Cardiac fibroblast (primary cell): ENCODE measurements around the gene KLHL17.

Experiments
- DNase-seq, 2 donors: peaks; one replicate each; pipeline versions ENCODE4 v3.0.0 to v3.0.0-alpha.2; 2010; ENCODE audit warnings: low read depth in 2 of 2
- H3K4me3 ChIP-seq, 2 donors: replicated peaks in 1 of 2; 1 replicate in 1 of 2; 2 replicates in 1 of 2; pipeline ENCODE4 v1.5.1; 2011; ENCODE audit warnings: low read depth in 2 of 2, low read length in 2 of 2, mild to moderate bottlenecking in 2 of 2, moderate library complexity in 1 of 2
- TF ChIP-seq, protein P1 (sequence below): IDR thresholded peaks from one replicate; pipeline ENCODE4 v1.5.1; 2011; ENCODE audit warnings: low read depth, mild to moderate bottlenecking, low read length, inconsistent platforms

The KLHL17 gene

DNA sequence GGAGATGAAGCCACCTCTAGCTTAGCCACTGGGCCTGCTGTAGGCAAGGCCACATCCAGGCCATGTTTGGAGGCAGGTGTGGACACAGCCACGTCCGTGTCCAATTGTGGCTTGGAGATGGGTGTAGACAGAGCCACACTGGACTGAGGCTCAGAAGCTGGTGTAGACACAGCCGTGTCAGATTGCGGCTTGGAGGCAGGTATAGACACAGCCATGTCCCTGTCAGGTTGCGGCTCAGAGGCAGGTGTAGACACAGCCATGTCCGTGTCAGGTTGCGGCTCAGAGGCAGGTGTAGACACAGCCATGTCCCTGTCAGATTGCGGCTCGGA, 19.3 kb downstream of the KLHL17 start:
- TF ChIP-seq, protein P1, sequence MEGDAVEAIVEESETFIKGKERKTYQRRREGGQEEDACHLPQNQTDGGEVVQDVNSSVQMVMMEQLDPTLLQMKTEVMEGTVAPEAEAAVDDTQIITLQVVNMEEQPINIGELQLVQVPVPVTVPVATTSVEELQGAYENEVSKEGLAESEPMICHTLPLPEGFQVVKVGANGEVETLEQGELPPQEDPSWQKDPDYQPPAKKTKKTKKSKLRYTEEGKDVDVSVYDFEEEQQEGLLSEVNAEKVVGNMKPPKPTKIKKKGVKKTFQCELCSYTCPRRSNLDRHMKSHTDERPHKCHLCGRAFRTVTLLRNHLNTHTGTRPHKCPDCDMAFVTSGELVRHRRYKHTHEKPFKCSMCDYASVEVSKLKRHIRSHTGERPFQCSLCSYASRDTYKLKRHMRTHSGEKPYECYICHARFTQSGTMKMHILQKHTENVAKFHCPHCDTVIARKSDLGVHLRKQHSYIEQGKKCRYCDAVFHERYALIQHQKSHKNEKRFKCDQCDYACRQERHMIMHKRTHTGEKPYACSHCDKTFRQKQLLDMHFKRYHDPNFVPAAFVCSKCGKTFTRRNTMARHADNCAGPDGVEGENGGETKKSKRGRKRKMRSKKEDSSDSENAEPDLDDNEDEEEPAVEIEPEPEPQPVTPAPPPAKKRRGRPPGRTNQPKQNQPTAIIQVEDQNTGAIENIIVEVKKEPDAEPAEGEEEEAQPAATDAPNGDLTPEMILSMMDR, result no peak
- H3K4me3 ChIP-seq, result no peak overlapping the region
- DNase-seq, result no peak

DNA sequence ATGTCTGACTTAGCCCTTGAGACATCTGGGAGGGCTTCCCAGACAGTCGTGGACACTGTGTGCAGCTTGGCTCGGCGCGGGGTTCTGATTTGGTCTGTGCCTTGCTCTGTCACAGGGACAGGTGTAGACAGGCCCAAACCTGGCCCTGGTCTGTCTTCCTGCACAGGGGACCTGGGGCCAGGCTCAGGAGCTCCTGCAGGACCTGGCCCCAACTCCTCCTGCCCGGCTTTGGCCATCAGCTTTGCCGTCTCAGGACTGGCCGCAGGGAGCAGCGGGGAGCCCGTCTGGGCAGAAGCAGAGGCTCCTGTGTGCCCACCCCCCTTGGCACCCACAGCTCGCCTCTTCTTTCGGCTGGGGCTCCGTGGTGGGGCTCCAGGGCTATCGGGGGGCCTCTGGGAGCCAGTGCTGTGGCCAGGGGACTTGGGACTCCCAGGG, 19.8 kb downstream of the KLHL17 start:
- TF ChIP-seq, protein P1, result no peak
- peak overlapping the region in 1 of 2 donors; percentile 7 for H3K4me3 ChIP-seq
- DNase-seq, result no peak

DNA sequence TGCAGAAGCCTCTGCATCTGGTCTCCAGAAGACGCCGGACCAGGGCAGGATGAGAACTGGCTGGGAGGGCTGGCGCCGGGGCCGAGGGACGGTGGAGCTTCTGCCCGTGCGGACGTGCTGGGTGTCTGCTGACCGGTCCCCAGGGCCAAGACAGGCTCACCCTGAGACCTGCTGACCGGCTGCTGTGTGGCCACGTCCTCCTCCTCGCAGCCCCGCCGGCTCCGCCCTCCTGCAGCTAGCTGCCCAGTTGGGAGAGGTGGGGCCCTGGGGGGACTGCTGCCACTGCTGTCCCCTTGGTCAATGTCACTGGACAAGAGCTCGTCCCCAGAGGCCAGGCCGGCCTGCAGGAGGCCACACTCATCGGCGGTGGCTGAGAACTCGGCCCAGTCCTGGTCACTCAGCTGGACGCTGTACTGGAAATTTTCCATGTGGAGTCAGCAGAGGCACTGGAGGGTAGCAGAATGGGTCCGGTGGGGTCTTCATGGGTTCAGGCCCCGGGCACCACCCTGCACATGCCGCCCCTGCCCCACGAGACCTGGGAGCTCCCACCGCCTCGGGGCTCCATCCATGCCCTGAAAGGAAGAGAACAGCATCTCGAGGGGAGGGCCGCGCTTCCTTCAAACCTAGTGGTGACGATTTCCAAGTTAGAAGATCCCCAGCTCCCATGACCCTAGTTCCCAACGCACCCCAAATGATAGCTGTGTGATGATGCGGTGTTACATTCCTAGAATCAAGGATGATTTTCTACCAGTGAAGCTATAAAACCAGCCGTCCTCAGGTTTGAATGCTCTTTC, 20.4 kb downstream of the KLHL17 start:
- no peak for DNase-seq
- TF ChIP-seq, protein P1, result no peak
- peak overlapping the region in 1 of 2 donors; percentile 7 for H3K4me3 ChIP-seq

DNA sequence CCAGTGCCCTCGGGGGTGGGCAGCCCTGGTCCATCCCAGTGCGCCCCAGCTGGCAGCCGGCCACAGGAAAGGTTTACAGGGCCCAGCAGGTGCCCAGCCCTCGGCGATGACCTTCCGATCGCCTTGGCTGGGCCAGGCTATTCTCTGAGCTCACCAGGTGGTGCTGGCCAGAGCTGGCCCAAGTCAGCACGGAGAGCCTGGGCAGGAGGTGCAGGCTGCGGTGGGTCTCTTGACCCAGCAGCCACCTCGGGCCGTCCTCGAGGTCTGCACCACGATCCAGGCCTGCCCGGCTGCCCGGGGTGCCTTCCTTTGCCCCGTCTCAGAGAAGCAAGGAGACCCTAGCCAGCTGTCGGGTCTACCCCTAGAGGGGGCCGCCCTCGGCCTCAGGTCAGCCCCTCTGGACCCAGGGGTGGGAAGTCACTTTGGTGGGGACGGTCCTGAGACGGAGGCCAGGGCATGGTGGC, 21.1 kb downstream of the KLHL17 start:
- DNase-seq, result no peak
- H3K4me3 ChIP-seq, result no peak overlapping the region
- TF ChIP-seq, protein P1, result no peak

DNA sequence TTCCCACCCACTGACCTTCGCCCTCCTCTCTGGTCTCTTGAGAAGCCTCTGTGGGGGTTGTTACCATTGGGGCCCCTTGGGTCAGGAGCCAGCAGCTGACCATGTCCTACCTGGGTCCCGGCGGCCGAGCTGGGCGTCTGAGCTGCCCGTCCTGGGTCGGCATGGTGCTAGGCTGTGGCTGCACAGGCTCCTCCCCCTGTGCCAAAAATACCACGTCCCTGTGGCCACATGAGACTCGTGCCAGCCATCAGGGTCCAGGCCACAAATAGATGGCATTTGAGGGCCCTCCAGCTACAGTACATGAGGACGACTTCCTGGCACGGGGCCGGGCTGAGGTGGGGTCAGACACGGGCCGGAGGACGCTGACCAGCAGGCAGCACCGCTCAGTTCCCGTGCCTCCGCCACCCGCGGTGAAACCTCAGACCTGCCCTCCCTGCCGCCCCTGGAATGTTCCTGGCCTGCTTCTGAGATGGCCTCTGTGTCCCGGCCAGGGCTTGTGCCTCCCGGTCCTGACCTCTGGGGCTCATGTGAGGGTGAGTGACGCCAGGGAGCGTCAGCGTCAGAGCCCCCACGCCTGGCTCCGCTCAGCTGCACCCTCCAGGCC, 21.7 kb downstream of the KLHL17 start, which contains the start of gene PERM1:
Gene PERM1 (minus strand): TSS at position 139 of the 604 bp plus-strand sequence. CDS start 1,064 bp downstream, outside the sequence.
- H3K4me3 ChIP-seq, result no peak within 1 kb of the TSS
- no peak for DNase-seq
- TF ChIP-seq, protein P1, result no peak

DNA sequence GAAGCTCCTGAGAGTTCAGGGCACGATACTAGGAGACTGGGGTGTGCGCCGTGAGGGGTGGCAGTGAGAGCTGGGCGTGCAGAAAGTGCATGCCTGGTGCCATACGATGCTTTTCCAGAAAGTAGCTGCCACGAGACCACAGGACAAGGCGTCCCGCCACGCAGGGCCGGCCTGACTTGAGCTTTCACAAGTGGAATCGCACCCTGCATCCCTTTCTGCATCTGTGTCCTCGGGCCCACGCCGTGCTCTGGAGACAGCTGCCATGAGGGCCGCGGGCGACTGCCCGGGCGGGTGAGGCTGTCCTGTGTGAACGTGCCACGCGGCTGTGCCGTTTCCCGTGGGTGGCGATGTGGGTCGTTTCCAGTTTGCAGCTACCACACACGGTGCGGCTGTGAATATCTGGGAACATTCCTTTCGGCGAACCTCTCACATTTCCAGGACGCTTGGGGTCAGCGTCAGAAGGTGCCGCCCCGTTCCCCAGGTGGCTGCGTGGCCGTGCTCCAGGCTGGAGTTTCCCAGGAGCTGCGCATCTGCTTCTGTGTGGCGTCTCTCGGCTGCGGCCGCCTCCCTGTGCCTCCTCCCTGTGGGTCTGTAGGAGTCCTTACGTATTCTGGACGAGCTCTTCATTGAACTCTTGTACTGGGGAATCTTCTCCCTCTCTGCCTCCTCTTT, 22.5 kb downstream of the KLHL17 start:
- DNase-seq, result no peak
- TF ChIP-seq, protein P1, result no peak
- no peak overlapping the region for H3K4me3 ChIP-seq
